22Rv1 (cell line): ENCODE results near the gene POGLUT2.

Source experiments
- CTCF ChIP-seq: fragments of 450-650 bp; IDR thresholded peaks from 2 replicates; pipeline ENCODE4 v1.5.1; 2017; ENCODE audit warnings: mild to moderate bottlenecking
- ZFX ChIP-seq: fragments of 450-650 bp; IDR thresholded peaks from 2 replicates; pipeline ENCODE4 v1.6.1; 2017; ENCODE audit warnings: antibody characterized with exemption, borderline replicate concordance

- TF ChIP-seq CTCF = no peak
- no peak for TF ChIP-seq ZFX
Observed at GRCh38 chr13:102825921-102826706, 27.3 kb upstream of the POGLUT2 start.
